ENCODE measurements around the gene LRRC7. TPM values are rescaled to one million over a fixed set of nuclear protein-coding genes. Genes with fewer than 3 reads are reported as not detected.
"Not testable (repeated sequence)": the region's sequence is repeated elsewhere in the genome, so short reads cannot be mapped to it uniquely, and the experiment has no call there.

Gene LRRC7
- total and polyA plus RNA-seq, 4 donors, result 19.5 to 75.0 (median 46.5) TPM

GRCh38 chr1:69940231-69940630 lies 372.5 kb downstream of the LRRC7 start:
- no peak overlapping the region for H3K27ac ChIP-seq (ENCODE audit: low read depth, low read length)
- WGBS (ENCODE audit: insufficient coverage), result 67% methylated on average over 3 of the region's 6 CpGs
- peak in 1 of 6 donors; percentile 65 for DNase-seq (ENCODE audit: low read depth in 4 of 6, low spot score in 6 of 6)
- H3K4me1 ChIP-seq (ENCODE audit: control insufficient read depth, insufficient read depth, low read length), result no peaks in the 10 kb centered on the region
- peaks cover 2% of the 10 kb centered on the region for H3K9me3 ChIP-seq (ENCODE audit: control insufficient read depth, insufficient read depth, low read length)
- no peaks in the 10 kb centered on the region for H3K27me3 ChIP-seq (ENCODE audit: control insufficient read depth, insufficient read depth, low read length)
- H3K36me3 ChIP-seq (ENCODE audit: control insufficient read depth, insufficient read depth, low read length), result no peaks in the 10 kb centered on the region
- no peak overlapping the region for H3K4me3 ChIP-seq (ENCODE audit: low read depth, low read length)

DNA sequence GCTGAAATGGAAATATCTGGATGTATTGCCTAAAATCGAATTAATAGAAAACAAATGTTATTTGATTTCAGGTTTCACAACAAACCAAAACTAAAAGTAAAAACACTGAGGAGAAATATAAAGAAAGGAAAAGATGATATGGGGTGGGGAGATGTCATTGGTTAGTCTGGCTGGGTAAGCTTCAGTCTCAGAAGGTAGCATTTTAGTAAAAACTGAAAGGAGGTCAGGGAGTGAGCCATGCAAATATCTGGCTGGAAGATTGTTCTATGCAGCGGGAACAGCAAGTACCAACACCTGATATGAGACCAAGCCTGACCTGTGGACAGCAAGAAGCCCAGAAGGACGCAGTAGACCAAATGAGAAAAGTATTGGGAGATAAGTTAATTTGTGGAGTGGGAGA lies 373.1 kb downstream of the LRRC7 start:
- no peak for DNase-seq (ENCODE audit: low read depth in 4 of 6, low spot score in 6 of 6)
- H3K27me3 ChIP-seq (ENCODE audit: control insufficient read depth, insufficient read depth, low read length), result no peaks in the 10 kb centered on the region
- peaks cover 3% of the 10 kb centered on the region for H3K9me3 ChIP-seq (ENCODE audit: control insufficient read depth, insufficient read depth, low read length)
- H3K4me1 ChIP-seq (ENCODE audit: control insufficient read depth, insufficient read depth, low read length), result no peaks in the 10 kb centered on the region
- 95% methylated on average over 2 of the region's 3 CpGs for WGBS (ENCODE audit: insufficient coverage)
- no peaks in the 10 kb centered on the region for H3K36me3 ChIP-seq (ENCODE audit: control insufficient read depth, insufficient read depth, low read length)
- no peak overlapping the region for H3K27ac ChIP-seq (ENCODE audit: low read depth, low read length)
- H3K4me3 ChIP-seq (ENCODE audit: low read depth, low read length), result no peak overlapping the region

DNA sequence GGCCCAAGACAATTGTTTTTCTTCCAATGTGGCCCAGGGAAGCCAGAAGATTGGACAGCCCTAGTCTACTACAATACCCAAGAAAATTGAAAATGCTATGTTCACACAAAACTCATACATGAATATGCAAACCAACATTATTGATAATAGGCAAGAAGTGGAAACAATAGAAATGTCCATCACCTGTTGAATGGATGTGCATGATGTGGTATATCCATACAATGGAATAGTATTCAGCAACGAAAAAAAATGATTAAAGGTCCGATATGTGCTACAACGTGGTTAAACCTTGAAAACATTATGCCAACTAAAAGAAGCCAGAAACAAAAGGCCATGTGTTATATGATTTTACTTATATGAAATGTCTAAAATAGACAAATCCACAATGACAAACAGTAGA lies 375.3 kb downstream of the LRRC7 start:
- no peaks in the 10 kb centered on the region for H3K36me3 ChIP-seq (ENCODE audit: control insufficient read depth, insufficient read depth, low read length)
- no peak for DNase-seq (ENCODE audit: low read depth in 4 of 6, low spot score in 6 of 6)
- no peak overlapping the region for H3K4me3 ChIP-seq (ENCODE audit: low read depth, low read length)
- H3K9me3 ChIP-seq (ENCODE audit: control insufficient read depth, insufficient read depth, low read length), result peaks cover 8% of the 10 kb centered on the region
- no peaks in the 10 kb centered on the region for H3K4me1 ChIP-seq (ENCODE audit: control insufficient read depth, insufficient read depth, low read length)
- no CpG with 5 or more reads among the region's 3 CpGs for WGBS (ENCODE audit: insufficient coverage)
- H3K27ac ChIP-seq (ENCODE audit: low read depth, low read length), result no peak overlapping the region
- H3K27me3 ChIP-seq (ENCODE audit: control insufficient read depth, insufficient read depth, low read length), result no peaks in the 10 kb centered on the region

GRCh38 chr1:69946935-69947334 lies 379.2 kb downstream of the LRRC7 start:
- no peak for DNase-seq (ENCODE audit: low read depth in 4 of 6, low spot score in 6 of 6)
- Histone ChIP-seq H3K36me3 (ENCODE audit: control insufficient read depth, insufficient read depth, low read length) (no peaks in the 10 kb centered on the region), H3K4me3 (ENCODE audit: low read depth, low read length) (no peak overlapping the region), H3K27ac (ENCODE audit: low read depth, low read length) (no peak overlapping the region), H3K4me1 (ENCODE audit: control insufficient read depth, insufficient read depth, low read length) (no peaks in the 10 kb centered on the region), H3K27me3 (ENCODE audit: control insufficient read depth, insufficient read depth, low read length) (no peaks in the 10 kb centered on the region), H3K9me3 (ENCODE audit: control insufficient read depth, insufficient read depth, low read length) (peaks cover 8% of the 10 kb centered on the region)
- no CpG with 5 or more reads among the region's 2 CpGs for WGBS (ENCODE audit: insufficient coverage)

DNA sequence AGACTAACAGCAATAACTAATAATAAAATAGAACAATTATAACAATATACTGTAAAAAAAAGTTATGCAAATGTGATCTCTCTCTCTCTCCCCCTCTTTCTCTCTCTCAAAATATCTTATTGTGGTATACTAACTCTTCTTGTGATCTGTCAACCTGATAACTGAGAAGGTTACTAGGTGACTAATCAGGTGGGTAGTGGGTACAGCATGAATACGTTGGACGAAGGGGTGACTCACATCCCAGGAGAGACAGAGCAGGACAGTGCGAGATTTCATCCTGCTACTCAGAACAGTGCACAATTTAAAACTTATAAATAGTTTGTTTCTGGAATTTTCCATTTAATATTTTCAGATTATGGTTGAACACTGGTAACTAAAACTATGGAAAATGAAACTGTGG lies 380.1 kb downstream of the LRRC7 start:
- no CpG with 5 or more reads among the region's 3 CpGs for WGBS (ENCODE audit: insufficient coverage)
- no peak for DNase-seq (ENCODE audit: low read depth in 4 of 6, low spot score in 6 of 6)
- H3K4me3 ChIP-seq (ENCODE audit: low read depth, low read length), result no peak overlapping the region
- H3K27me3 ChIP-seq (ENCODE audit: control insufficient read depth, insufficient read depth, low read length), result no peaks in the 10 kb centered on the region
- no peaks in the 10 kb centered on the region for H3K36me3 ChIP-seq (ENCODE audit: control insufficient read depth, insufficient read depth, low read length)
- H3K4me1 ChIP-seq (ENCODE audit: control insufficient read depth, insufficient read depth, low read length), result no peaks in the 10 kb centered on the region
- H3K27ac ChIP-seq (ENCODE audit: low read depth, low read length), result no peak overlapping the region
- H3K9me3 ChIP-seq (ENCODE audit: control insufficient read depth, insufficient read depth, low read length), result peaks cover 8% of the 10 kb centered on the region

DNA sequence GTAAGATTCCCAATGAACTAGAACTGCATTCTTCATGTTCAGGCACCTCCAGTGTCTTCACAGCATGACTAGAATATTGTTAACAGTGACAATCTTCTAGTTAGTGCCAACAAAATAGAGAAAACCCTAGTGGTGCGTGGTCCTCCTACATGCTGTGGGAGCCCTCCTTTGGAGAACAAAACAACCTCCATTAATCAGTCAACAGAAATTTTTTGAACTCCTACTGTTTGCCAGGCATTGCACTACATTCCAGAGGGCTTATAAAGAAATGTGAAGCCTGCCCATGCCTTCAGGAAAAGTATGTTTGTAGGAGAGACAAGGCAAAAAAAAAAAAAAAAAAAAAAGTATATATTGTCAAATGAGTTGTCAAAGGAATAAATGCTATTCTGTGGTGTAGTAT lies 385.0 kb downstream of the LRRC7 start:
- peak in 2 of 6 donors; percentile 17 to 18 for DNase-seq (ENCODE audit: low read depth in 4 of 6, low spot score in 6 of 6)
- Histone ChIP-seq H3K36me3 (ENCODE audit: control insufficient read depth, insufficient read depth, low read length) (no peaks in the 10 kb centered on the region), H3K4me1 (ENCODE audit: control insufficient read depth, insufficient read depth, low read length) (no peaks in the 10 kb centered on the region), H3K9me3 (ENCODE audit: control insufficient read depth, insufficient read depth, low read length) (no peaks in the 10 kb centered on the region), H3K27ac (ENCODE audit: low read depth, low read length) (no peak overlapping the region), H3K4me3 (ENCODE audit: low read depth, low read length) (no peak overlapping the region), H3K27me3 (ENCODE audit: control insufficient read depth, insufficient read depth, low read length) (no peaks in the 10 kb centered on the region)
- 43% methylated on average over 1 of the region's 1 CpG for WGBS (ENCODE audit: insufficient coverage)

DNA sequence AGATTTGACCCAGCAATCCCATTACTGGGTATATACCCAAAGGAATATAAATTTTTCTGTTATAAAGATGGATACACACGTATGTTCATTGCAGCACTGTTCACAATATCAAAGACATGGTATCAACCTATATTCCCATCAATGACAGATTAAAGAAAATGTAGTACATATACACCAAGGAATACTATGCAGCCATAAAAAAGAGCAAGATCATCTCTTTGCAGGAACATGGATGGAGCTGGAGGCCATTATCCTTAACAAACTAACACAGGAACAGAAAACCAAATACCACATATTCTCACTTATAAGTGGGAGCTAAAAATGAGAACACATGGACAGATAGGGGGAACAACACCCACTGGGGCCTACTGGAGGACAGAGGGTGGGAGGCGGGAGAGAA lies 394.7 kb downstream of the LRRC7 start:
- H3K4me1 ChIP-seq (ENCODE audit: control insufficient read depth, insufficient read depth, low read length); H3K4me3 ChIP-seq (ENCODE audit: low read depth, low read length); H3K9me3 ChIP-seq (ENCODE audit: control insufficient read depth, insufficient read depth, low read length); DNase-seq (ENCODE audit: low read depth in 4 of 6, low spot score in 6 of 6); H3K36me3 ChIP-seq (ENCODE audit: control insufficient read depth, insufficient read depth, low read length); H3K27me3 ChIP-seq (ENCODE audit: control insufficient read depth, insufficient read depth, low read length); H3K27ac ChIP-seq (ENCODE audit: low read depth, low read length): not testable (repeated sequence)
- WGBS (ENCODE audit: insufficient coverage), result no CpG with 5 or more reads among the region's 2 CpGs

- DNase-seq (ENCODE audit: low read depth in 4 of 6, low spot score in 6 of 6), result no peak
- no peaks in the 10 kb centered on the region for H3K4me1 ChIP-seq (ENCODE audit: control insufficient read depth, insufficient read depth, low read length)
- H3K36me3 ChIP-seq (ENCODE audit: control insufficient read depth, insufficient read depth, low read length), result no peaks in the 10 kb centered on the region
- H3K4me3 ChIP-seq (ENCODE audit: low read depth, low read length), result no peak overlapping the region
- H3K27me3 ChIP-seq (ENCODE audit: control insufficient read depth, insufficient read depth, low read length), result no peaks in the 10 kb centered on the region
- no peaks in the 10 kb centered on the region for H3K9me3 ChIP-seq (ENCODE audit: control insufficient read depth, insufficient read depth, low read length)
- H3K27ac ChIP-seq (ENCODE audit: low read depth, low read length), result no peak overlapping the region
- WGBS (ENCODE audit: insufficient coverage), result 83% methylated on average over 3 of the region's 3 CpGs
Observed at GRCh38 chr1:69967245-69967766, 399.6 kb downstream of the LRRC7 start.

DNA sequence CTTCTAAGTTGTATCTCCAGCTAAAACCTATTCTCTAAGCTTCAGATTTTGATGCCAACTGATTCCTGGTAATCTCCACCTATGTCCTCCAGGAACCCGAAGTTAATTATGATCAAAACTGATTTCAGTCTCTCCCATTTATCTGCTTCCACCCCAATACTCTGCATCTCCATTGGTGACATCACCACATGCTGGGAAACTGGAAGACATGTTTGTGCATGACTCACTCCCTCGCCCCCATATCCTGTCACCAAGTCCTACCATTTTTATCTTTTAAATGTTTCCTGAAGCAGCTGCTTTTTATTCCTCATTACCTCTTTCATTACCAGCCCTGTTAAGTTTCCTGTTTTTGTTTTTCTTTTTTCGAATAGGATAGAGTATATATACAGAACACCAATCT lies 409.2 kb downstream of the LRRC7 start:
- no peak for DNase-seq (ENCODE audit: low read depth in 4 of 6, low spot score in 6 of 6)
- no peaks in the 10 kb centered on the region for H3K36me3 ChIP-seq (ENCODE audit: control insufficient read depth, insufficient read depth, low read length)
- H3K27me3 ChIP-seq (ENCODE audit: control insufficient read depth, insufficient read depth, low read length), result no peaks in the 10 kb centered on the region
- WGBS (ENCODE audit: insufficient coverage), result 100% methylated on average over 1 of the region's 3 CpGs
- H3K4me3 ChIP-seq (ENCODE audit: low read depth, low read length), result no peak overlapping the region
- H3K27ac ChIP-seq (ENCODE audit: low read depth, low read length), result no peak overlapping the region
- H3K9me3 ChIP-seq (ENCODE audit: control insufficient read depth, insufficient read depth, low read length), result no peaks in the 10 kb centered on the region
- H3K4me1 ChIP-seq (ENCODE audit: control insufficient read depth, insufficient read depth, low read length), result no peaks in the 10 kb centered on the region

- no peak for DNase-seq (ENCODE audit: low read depth in 4 of 6, low spot score in 6 of 6)
- H3K27me3 ChIP-seq (ENCODE audit: control insufficient read depth, insufficient read depth, low read length), result no peaks in the 10 kb centered on the region
- no peaks in the 10 kb centered on the region for H3K4me1 ChIP-seq (ENCODE audit: control insufficient read depth, insufficient read depth, low read length)
- H3K9me3 ChIP-seq (ENCODE audit: control insufficient read depth, insufficient read depth, low read length), result no peaks in the 10 kb centered on the region
- no CpG with 5 or more reads among the region's 1 CpG for WGBS (ENCODE audit: insufficient coverage)
- no peak overlapping the region for H3K27ac ChIP-seq (ENCODE audit: low read depth, low read length)
- H3K4me3 ChIP-seq (ENCODE audit: low read depth, low read length), result no peak overlapping the region
- H3K36me3 ChIP-seq (ENCODE audit: control insufficient read depth, insufficient read depth, low read length), result no peaks in the 10 kb centered on the region
Observed at GRCh38 chr1:69982992-69983391, 415.3 kb downstream of the LRRC7 start.
